ENCODE measurements around the gene RPS16.

- no peak for TF ChIP-seq POLR2AphosphoS5 (IDR thresholded peaks at IDR 0.05; ENCODE audit: insufficient read depth in 1 of 2, low read depth in 1 of 2)
- TF ChIP-seq POLR2A (IDR thresholded peaks at IDR 0.05), result no peak
Observed at GRCh38 chr19:39426170-39426569, 9.6 kb downstream of the RPS16 start.

Measured in vagina (tissue), 2 donors.